GM12878 (cell line): ENCODE data around the gene FTO. TPM values are rescaled to one million over a fixed set of nuclear protein-coding genes. Genes with fewer than 3 reads are reported as not detected.

Experiments
- ATAC-seq: fragments of 200-7000 bp; cut with Tn5 transposase; 3 replicates; pipeline ENCODE4 v1.9.1; 2020; ENCODE audit warnings: mild to moderate bottlenecking, moderate library complexity
- BruUV-seq: library from RNA; stranded (reverse); fragments of 400-500 nt; replicated peaks from 2 replicates; lab custom pipeline; 2021; lab: Mats Ljungman, UMichigan
- CTCF ChIA-PET: fragments of 300-600 bp; sonication (Branson Sonifier 250); formaldehyde crosslinking; extraction: SDS; loops from one replicate; lab custom pipeline; 2021; ENCODE audit warnings: inconsistent platforms; lab: Yijun Ruan, JAX
- POLR2A ChIA-PET: fragments of 350-600 bp; formaldehyde crosslinking; extraction: SDS; loops from one replicate; lab custom pipeline; 2021; ENCODE audit warnings: inconsistent platforms; lab: Charles Lee
- RAD21 ChIA-PET: fragments of 300-600 bp; sonication (Branson Sonifier 250); formaldehyde crosslinking; loops from one replicate; lab custom pipeline; 2023; ENCODE audit warnings: antibody characterized with exemption; ENCODE audit not compliant: unreplicated experiment; lab: Charles Lee
- SMC1A ChIA-PET: fragments of 300-600 bp; sonication (Branson Sonifier 250); formaldehyde crosslinking; loops from one replicate; lab custom pipeline; 2023; ENCODE audit not compliant: unreplicated experiment, uncharacterized antibody; lab: Charles Lee
- DNase-seq: peaks from one replicate; pipeline ENCODE4 v3.0.0-alpha.2; 2011; ENCODE audit warnings: low read depth, low spot score
- FAIRE-seq: peaks from 3 replicates; lab custom pipeline; 2011; peaks lifted over from hg19 to GRCh38; lab: Jason Lieb, UNC
- H2AFZ ChIP-seq: 2 replicates; pipeline ENCODE4 v1.6.0; 2011; ENCODE audit warnings: low read depth, low read length, control low read depth; ENCODE audit not compliant: control insufficient read depth
- H3K27ac ChIP-seq: 2 replicates; pipeline ENCODE4 v1.5.1; 2011; ENCODE audit warnings: control low read depth; ENCODE audit not compliant: control insufficient read depth, insufficient read depth
- H3K27me3 ChIP-seq, 2 experiments: replicated peaks in 1 of 2; 2 replicates each; pipeline versions ENCODE4 v1.6.0 to v1.6.1; 2011; ENCODE audit warnings: low read length in 1 of 2; ENCODE audit not compliant: control insufficient read depth in 2 of 2, insufficient read depth in 2 of 2
- H3K36me3 ChIP-seq, 2 experiments: 2 replicates each; pipeline ENCODE4 v1.5.1; 2011; ENCODE audit warnings: low read length in 1 of 2; ENCODE audit not compliant: control insufficient read depth in 2 of 2, insufficient read depth in 2 of 2
- H3K4me1 ChIP-seq: 2 replicates; pipeline ENCODE4 v1.6.1; 2011; ENCODE audit warnings: mild to moderate bottlenecking, low read length, moderate library complexity, mixed read lengths; ENCODE audit not compliant: control insufficient read depth, insufficient read depth
- H3K4me2 ChIP-seq: 2 replicates; pipeline ENCODE4 v1.6.0; 2011; ENCODE audit warnings: control low read depth; ENCODE audit not compliant: control insufficient read depth, insufficient read depth
- H3K4me3 ChIP-seq: fragments of 200-600 bp; sonication (generic); 2 replicates; pipeline ENCODE4 v1.5.1; 2016
- H3K79me2 ChIP-seq: 2 replicates; pipeline ENCODE4 v1.6.0; 2011; ENCODE audit warnings: low read length; ENCODE audit not compliant: control insufficient read depth, insufficient read depth
- H3K9ac ChIP-seq: 2 replicates; pipeline ENCODE4 v1.8.0; 2011; ENCODE audit warnings: low read length, control low read depth, mixed read lengths; ENCODE audit not compliant: control insufficient read depth, insufficient read depth
- H3K9me3 ChIP-seq: replicated peaks from 3 replicates; pipeline ENCODE4 v1.5.1; 2011; ENCODE audit warnings: mild to moderate bottlenecking, low read length; ENCODE audit not compliant: control insufficient read depth, insufficient read depth
- H4K20me1 ChIP-seq: 2 replicates; pipeline ENCODE4 v1.6.0; 2011; ENCODE audit not compliant: control insufficient read depth, insufficient read depth
- BACH1 ChIP-seq: fragments of 450-650 bp; IDR thresholded peaks from 2 replicates; pipeline ENCODE4 v1.6.1; 2017; ENCODE audit warnings: mild to moderate bottlenecking, borderline replicate concordance
- ESRRA ChIP-seq: IDR thresholded peaks from 2 replicates; pipeline ENCODE4 v1.6.1; 2012; ENCODE audit warnings: mild to moderate bottlenecking, low read length, improper control_type of control experiment
- FOS ChIP-seq: IDR thresholded peaks from 3 replicates; pipeline ENCODE4 v1.6.1; 2011; ENCODE audit warnings: borderline replicate concordance; ENCODE audit not compliant: insufficient read length; ENCODE audit errors: extremely low read depth
- FOXK2 ChIP-seq: fragments of 450-650 bp; IDR thresholded peaks from 2 replicates; pipeline ENCODE4 v1.6.1; 2017; ENCODE audit warnings: mild to moderate bottlenecking, moderate library complexity
- IKZF2 ChIP-seq, 2 experiments: fragments of 450-650 bp; IDR thresholded peaks; 2 replicates each; pipeline ENCODE4 v1.6.1; 2017; ENCODE audit warnings: mild to moderate bottlenecking in 2 of 2, moderate library complexity in 2 of 2
- MYC ChIP-seq: IDR thresholded peaks from 2 replicates; pipeline ENCODE4 v1.6.1; 2011; ENCODE audit warnings: mild to moderate bottlenecking, low read length, moderate library complexity, inconsistent platforms; ENCODE audit not compliant: insufficient read depth, insufficient replicate concordance, insufficient read length, severe bottlenecking
- NRF1 ChIP-seq: conservative IDR thresholded peaks from 2 replicates; pipeline ENCODE4 v1.6.1; 2011; ENCODE audit warnings: mild to moderate bottlenecking, low read depth, low read length, improper control_type of control experiment
- PAX8 ChIP-seq: fragments of 450-650 bp; IDR thresholded peaks from 2 replicates; pipeline ENCODE4 v1.6.1; 2017; ENCODE audit warnings: mild to moderate bottlenecking, moderate library complexity
- TARDBP ChIP-seq: IDR thresholded peaks from 2 replicates; pipeline ENCODE4 v1.6.1; 2016; ENCODE audit warnings: borderline replicate concordance
- TBL1XR1 ChIP-seq: IDR thresholded peaks from 2 replicates; pipeline ENCODE4 v1.6.1; 2012; ENCODE audit warnings: low read depth, low read length, improper control_type of control experiment
- WRNIP1 ChIP-seq: IDR thresholded peaks from 2 replicates; pipeline ENCODE4 v1.6.1; 2011; ENCODE audit warnings: low read depth, low read length, improper control_type of control experiment, borderline replicate concordance
- YBX1 ChIP-seq: fragments of 450-650 bp; IDR thresholded peaks from 2 replicates; pipeline ENCODE4 v1.6.1; 2016; ENCODE audit warnings: antibody characterized with exemption
- WGBS: methylation state at CpG from one replicate; pipeline ENCODE4 v1.1.6; 2016; ENCODE audit warnings: low lambda C conversion rate; ENCODE audit not compliant: insufficient replicate concordance, insufficient coverage; ENCODE audit errors: missing lambda C conversion rate; 5-methylcytosine and 5-hydroxymethylcytosine counted together
- in situ Hi-C: fragments of 300-500 bp; cut with MboI; formaldehyde crosslinking; loops from 9 replicates; pipeline ENCODE4 v1.14.3; 2018; ENCODE audit warnings: mixed read lengths
- intact Hi-C: fragments of 100-400 bp; cut with micrococcal nuclease; formaldehyde crosslinking; loops from one replicate; pipeline ENCODE4 v1.14.2; 2022; ENCODE audit not compliant: unreplicated experiment
- polyA plus RNA-seq, 11 experiments: library from polyadenylated mRNA; depleted of rRNA in 4 of 11; unstranded in 6 of 11; stranded (reverse) in 5 of 11; fragments of >200 nt; fragmentation: Nextera tagmentation in 4 of 11; fragmentation: Illumina TruSeq in 1 of 11; extraction: Ambion mirVana in 4 of 11; extraction: Trizol in 1 of 11; gene quantifications; 1 replicate in 1 of 11; 2 replicates in 10 of 11; pipeline versions ENCODE4 v1.2.1 to v1.2.3, GENCODE V29; 2011 to 2016; ENCODE audit warnings: inconsistent platforms in 2 of 11, missing spikeins in 2 of 11, low read depth in 1 of 11
- total RNA-seq, 4 experiments: library from RNA; depleted of rRNA in 3 of 4; stranded (reverse); fragments of >200 nt in 3 of 4; fragmentation: Illumina TruSeq in 1 of 4; extraction: Trizol in 1 of 4; gene quantifications; 2 replicates each; pipeline versions ENCODE4 v1.2.1 to v1.2.3, GENCODE V29; 2013 to 2021
- TF ChIP-seq, protein P1 (sequence below): IDR thresholded peaks from 2 replicates; pipeline ENCODE4 v1.6.1; 2011; ENCODE audit warnings: low read depth, mild to moderate bottlenecking, low read length, moderate library complexity, borderline replicate concordance; ENCODE audit errors: extremely low read depth
- TF ChIP-seq, protein P2 (sequence below): fragments of 450-650 bp; IDR thresholded peaks from 2 replicates; pipeline ENCODE4 v1.6.1; 2016; ENCODE audit warnings: mild to moderate bottlenecking

Gene FTO
- total and polyA plus RNA-seq, 10 of the 15 experiments (the other 5 are each of a cell fraction or from before 2014, with no cell fraction given): 20.1 to 55.0 (median 47.0) TPM

DNA sequence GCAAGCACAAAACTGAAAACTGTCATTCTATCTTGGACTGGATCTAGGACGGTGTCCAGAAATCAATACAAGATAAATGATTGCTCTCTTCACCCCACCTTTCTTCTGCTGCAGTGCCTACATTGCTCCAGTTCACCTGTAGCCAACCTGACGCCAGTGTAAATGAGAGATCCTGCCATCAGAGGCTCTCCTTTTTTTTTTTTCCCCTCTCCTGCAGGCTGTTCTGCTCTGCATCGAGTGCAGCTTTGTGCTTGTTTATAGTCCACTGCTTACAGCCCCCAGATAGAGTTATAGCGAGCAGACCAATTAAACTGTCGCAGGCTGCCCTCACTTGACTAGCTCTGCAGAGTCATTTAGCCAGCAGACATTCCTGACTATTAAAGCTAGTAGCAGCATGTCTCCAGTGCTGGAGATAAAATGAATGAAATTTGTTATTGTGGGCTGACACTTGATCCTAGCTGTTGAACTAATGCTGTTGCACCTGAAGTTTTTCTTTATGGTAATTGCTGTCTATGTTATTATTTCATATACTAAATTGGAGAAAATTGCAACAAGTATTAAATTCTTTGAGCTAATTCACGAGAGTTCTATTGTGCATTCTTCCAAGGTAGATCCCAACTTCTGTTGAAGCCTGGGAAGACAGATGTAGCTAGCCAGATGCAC lies 257.1 kb downstream of the FTO start:
- no peak overlapping the region for H3K4me2 ChIP-seq
- H3K9me3 ChIP-seq: no peaks in the 10 kb centered on the region
- no peak overlapping the region for H2AFZ ChIP-seq
- H3K27me3 ChIP-seq: no peaks in the 10 kb centered on the region
- FAIRE-seq (no peak), DNase-seq (no peak), ATAC-seq (no peak)
- H3K36me3 ChIP-seq: no peaks in the 10 kb centered on the region
- intact Hi-C loops: no loop called here
- no peak overlapping the region for H3K9ac ChIP-seq
- SMC1A ChIA-PET: interaction anchor here (0.5 to 1.4 kb wide), 4 partner anchors 8 to 504 kb away, joined by 3 read pairs; no protein-coding TSS in a partner anchor
- no peaks in the 10 kb centered on the region for H4K20me1 ChIP-seq
- 94% methylated on average over 6 of the region's 6 CpGs for WGBS
- H3K27ac ChIP-seq: no peak overlapping the region
- RAD21 ChIA-PET: no interaction called here
- no TSS peak for BruUV-seq
- no peak overlapping the region for H3K4me3 ChIP-seq
- H3K79me2 ChIP-seq: no peaks in the 10 kb centered on the region
- H3K4me1 ChIP-seq: no peaks in the 10 kb centered on the region
- CTCF ChIA-PET: interaction anchor here (1.3 kb wide), 1 partner anchor 12 kb away, joined by 4 read pairs; no protein-coding TSS in a partner anchor
- no peak for TF ChIP-seq YBX1
- TF ChIP-seq, all 136 proteins: peak for 0
- POLR2A ChIA-PET: no interaction called here
- in situ Hi-C loops: no loop called here

DNA sequence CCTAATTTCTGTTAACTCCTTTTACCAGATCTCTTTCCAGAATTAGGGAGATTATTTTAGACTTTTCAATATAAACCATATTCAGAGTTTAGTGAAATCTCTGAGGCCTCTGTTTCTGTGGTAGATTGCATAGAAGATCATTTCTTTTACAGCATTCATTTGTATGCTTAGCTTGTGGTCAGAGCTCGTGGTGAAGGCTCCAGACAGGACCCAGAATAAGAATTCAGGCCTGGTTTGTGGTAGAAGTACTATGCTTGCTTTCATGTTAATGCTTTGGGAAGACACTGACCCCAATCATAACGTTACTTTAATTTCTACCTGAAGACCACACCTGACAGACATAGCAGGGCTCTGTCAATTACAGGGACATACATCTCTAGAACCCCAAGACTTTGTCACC lies 258.1 kb downstream of the FTO start:
- DNase-seq (no peak), ATAC-seq (no peak), FAIRE-seq (no peak)
- no peaks in the 10 kb centered on the region for H3K79me2 ChIP-seq
- no peaks in the 10 kb centered on the region for H3K9me3 ChIP-seq
- no peak overlapping the region for H3K4me3 ChIP-seq
- no peaks in the 10 kb centered on the region for H3K4me1 ChIP-seq
- H3K4me2 ChIP-seq: no peak overlapping the region
- H3K27ac ChIP-seq: no peak overlapping the region
- no peaks in the 10 kb centered on the region for H3K36me3 ChIP-seq
- ChIA-PET POLR2A (no interaction called here), CTCF (no interaction called here), SMC1A (interaction anchor here (1.4 kb wide), 1 partner anchor 9 kb away, joined by 3 read pairs; no protein-coding TSS in a partner anchor), RAD21 (no interaction called here)
- no peak overlapping the region for H2AFZ ChIP-seq
- no TSS peak for BruUV-seq
- WGBS: 29% methylated on average over 2 of the region's 2 CpGs
- H3K27me3 ChIP-seq: no peaks in the 10 kb centered on the region
- H3K9ac ChIP-seq: no peak overlapping the region
- intact Hi-C loops (no loop called here), in situ Hi-C loops (no loop called here)
- no peaks in the 10 kb centered on the region for H4K20me1 ChIP-seq
- TF ChIP-seq FOXK2: no peak
- no peak for TF ChIP-seq FOS
- no peak for TF ChIP-seq TARDBP
- no peak for TF ChIP-seq TBL1XR1
- no peak for TF ChIP-seq ESRRA
- TF ChIP-seq WRNIP1: no peak
- TF ChIP-seq, protein P1, sequence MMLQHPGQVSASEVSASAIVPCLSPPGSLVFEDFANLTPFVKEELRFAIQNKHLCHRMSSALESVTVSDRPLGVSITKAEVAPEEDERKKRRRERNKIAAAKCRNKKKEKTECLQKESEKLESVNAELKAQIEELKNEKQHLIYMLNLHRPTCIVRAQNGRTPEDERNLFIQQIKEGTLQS: no peak
- TF ChIP-seq MYC: no peak
- no peak for TF ChIP-seq BACH1
- TF ChIP-seq PAX8: no peak
- TF ChIP-seq IKZF2 (IDR thresholded peaks at IDR 0.05): no peak
- TF ChIP-seq NRF1: no peak
- TF ChIP-seq, protein P2, sequence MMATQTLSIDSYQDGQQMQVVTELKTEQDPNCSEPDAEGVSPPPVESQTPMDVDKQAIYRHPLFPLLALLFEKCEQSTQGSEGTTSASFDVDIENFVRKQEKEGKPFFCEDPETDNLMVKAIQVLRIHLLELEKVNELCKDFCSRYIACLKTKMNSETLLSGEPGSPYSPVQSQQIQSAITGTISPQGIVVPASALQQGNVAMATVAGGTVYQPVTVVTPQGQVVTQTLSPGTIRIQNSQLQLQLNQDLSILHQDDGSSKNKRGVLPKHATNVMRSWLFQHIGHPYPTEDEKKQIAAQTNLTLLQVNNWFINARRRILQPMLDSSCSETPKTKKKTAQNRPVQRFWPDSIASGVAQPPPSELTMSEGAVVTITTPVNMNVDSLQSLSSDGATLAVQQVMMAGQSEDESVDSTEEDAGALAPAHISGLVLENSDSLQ: no peak
